ENCODE data around the gene VPS51.

- TF ChIP-seq MXI1 (IDR thresholded peaks at IDR 0.05; ENCODE audit: borderline replicate concordance, low read depth, low read length), result no peak
- no peak for TF ChIP-seq POLR2A (IDR thresholded peaks at IDR 0.05; ENCODE audit: low read depth, low read length)
- TF ChIP-seq, protein P1, sequence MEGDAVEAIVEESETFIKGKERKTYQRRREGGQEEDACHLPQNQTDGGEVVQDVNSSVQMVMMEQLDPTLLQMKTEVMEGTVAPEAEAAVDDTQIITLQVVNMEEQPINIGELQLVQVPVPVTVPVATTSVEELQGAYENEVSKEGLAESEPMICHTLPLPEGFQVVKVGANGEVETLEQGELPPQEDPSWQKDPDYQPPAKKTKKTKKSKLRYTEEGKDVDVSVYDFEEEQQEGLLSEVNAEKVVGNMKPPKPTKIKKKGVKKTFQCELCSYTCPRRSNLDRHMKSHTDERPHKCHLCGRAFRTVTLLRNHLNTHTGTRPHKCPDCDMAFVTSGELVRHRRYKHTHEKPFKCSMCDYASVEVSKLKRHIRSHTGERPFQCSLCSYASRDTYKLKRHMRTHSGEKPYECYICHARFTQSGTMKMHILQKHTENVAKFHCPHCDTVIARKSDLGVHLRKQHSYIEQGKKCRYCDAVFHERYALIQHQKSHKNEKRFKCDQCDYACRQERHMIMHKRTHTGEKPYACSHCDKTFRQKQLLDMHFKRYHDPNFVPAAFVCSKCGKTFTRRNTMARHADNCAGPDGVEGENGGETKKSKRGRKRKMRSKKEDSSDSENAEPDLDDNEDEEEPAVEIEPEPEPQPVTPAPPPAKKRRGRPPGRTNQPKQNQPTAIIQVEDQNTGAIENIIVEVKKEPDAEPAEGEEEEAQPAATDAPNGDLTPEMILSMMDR (conservative IDR thresholded peaks at IDR 0.05; ENCODE audit: low read depth, low read length), result no peak
- no peak for TF ChIP-seq RAD21 (IDR thresholded peaks at IDR 0.05; ENCODE audit: low read length)
- no peak for TF ChIP-seq RCOR1 (IDR thresholded peaks at IDR 0.05; ENCODE audit: insufficient replicate concordance, low read length)
- TF ChIP-seq USF2 (IDR thresholded peaks at IDR 0.05; ENCODE audit: low read depth, low read length), result no peak
- TF ChIP-seq CEBPB (IDR thresholded peaks at IDR 0.05; ENCODE audit: low read depth, low read length), result no peak
- TF ChIP-seq MAZ (IDR thresholded peaks at IDR 0.05; ENCODE audit: borderline replicate concordance, low read depth, low read length), result no peak
- no peak for TF ChIP-seq MAFK (IDR thresholded peaks at IDR 0.05; ENCODE audit: low read depth, low read length)
- TF ChIP-seq RFX5 (IDR thresholded peaks at IDR 0.05; ENCODE audit: low read depth, low read length), result no peak
- TF ChIP-seq CHD1 (IDR thresholded peaks at IDR 0.05; ENCODE audit: low read depth, low read length), result no peak
- TF ChIP-seq ELK1 (IDR thresholded peaks at IDR 0.05; ENCODE audit: borderline replicate concordance, low read depth, low read length), result no peak
- no peak for TF ChIP-seq SMC3 (IDR thresholded peaks at IDR 0.05; ENCODE audit: low read depth, low read length)
- no peak for TF ChIP-seq NFE2L2 (IDR thresholded peaks at IDR 0.05; ENCODE audit: low read depth, low read length)
These were observed 13.5 kb downstream of the VPS51 start for GRCh38 chr11:65109231-65110198.

All from IMR-90 (cell line).